Hematopoietic multipotent progenitor cell treated with erythropoietin and hydrocortisone succinate and interleukin-3 and kit ligand, for 4 days (in vitro differentiated cells): ENCODE measurements around the gene SSNA1.
A peak's percentile ranks its signal among the peaks of the same experiment; 100 is the strongest.

Experiments used
- DNase-seq: peaks from one replicate; pipeline ENCODE4 v3.0.0-alpha.2; 2015

The SSNA1 gene

DNA sequence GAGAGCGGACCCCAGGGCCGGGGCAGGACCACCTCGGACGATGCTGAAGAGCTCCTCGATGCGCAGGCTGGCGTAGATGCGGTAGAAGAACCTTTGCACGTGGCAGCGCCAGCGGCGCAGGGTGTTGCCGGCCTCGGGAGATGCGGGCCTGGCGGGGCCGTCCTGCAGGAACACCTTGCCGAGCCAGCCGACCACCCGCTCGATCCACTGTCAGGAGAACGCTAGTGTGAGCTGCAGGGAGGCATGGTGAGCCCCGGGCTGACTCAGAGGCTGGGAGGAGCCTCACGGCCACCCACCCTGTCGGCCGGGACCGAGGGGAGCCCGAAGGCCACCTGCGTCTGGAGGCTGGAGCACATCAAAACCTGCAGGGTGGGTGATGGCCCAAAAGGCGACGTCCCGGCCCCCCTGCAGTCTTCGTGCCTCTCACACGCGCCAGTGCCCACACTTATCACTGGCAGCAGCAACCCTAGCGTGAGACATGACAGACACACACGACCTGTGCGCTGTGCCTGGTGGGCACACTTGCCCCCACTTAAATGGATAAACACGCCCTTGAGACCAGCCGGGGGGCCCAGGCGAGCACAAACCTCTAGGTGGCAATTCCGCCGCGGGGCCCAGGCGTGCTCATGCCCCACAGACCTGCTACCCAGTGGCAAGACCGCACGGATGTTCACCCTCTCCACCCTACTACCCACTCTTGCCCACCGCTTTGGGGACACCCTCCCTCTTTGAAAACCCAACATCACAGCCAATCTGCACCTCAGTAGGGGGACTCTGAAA is 3.4 kb upstream of the SSNA1 start:
- no peak for DNase-seq

GRCh38 chr9:137185921-137186320 is 2.6 kb upstream of the SSNA1 start:
- DNase-seq = no peak

- DNase-seq = no peak
These were observed 2.1 kb upstream of the SSNA1 start for GRCh38 chr9:137186385-137186784.

DNA sequence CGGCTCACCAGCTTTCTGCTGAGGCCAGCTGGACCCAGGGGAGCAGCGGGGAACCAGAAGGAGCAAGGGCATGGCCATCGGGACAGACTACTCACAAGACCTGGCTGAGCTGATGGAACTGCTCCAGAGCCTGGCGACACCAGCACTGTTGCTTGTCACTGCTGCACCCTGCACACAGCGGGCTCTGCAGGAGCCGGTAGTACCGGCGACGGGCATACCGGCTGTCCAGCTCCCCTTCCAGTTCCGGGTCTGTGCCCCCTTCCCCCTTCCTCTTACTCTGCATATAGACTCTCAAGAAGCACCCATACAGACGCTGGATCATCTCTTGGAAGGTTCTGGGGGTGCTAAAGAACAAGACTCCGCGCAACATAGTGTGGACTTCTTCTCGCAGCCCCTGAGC is 1.1 kb upstream of the SSNA1 start:
- no peak for DNase-seq

DNA sequence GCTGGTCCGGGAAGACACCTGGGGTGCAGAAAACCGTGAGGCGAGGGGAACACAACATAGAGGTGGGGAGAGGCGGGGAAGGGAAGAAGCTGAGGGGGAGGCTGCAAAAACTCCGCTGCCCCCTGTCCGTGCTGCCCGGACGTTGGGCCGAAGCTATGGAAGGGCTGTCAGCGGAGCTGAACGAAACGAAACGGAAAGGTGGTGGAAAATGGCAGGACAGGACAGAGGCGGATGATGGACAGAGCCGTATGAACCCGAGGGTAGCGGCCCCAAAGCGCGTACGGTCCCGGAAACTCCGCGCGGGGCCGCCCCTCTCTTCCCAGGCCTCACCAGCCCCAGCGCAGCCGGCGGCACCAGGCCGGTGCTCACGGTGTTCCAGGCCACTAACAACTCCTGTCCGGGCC is 388 bp upstream of the SSNA1 start:
- DNase-seq = no peak

DNA sequence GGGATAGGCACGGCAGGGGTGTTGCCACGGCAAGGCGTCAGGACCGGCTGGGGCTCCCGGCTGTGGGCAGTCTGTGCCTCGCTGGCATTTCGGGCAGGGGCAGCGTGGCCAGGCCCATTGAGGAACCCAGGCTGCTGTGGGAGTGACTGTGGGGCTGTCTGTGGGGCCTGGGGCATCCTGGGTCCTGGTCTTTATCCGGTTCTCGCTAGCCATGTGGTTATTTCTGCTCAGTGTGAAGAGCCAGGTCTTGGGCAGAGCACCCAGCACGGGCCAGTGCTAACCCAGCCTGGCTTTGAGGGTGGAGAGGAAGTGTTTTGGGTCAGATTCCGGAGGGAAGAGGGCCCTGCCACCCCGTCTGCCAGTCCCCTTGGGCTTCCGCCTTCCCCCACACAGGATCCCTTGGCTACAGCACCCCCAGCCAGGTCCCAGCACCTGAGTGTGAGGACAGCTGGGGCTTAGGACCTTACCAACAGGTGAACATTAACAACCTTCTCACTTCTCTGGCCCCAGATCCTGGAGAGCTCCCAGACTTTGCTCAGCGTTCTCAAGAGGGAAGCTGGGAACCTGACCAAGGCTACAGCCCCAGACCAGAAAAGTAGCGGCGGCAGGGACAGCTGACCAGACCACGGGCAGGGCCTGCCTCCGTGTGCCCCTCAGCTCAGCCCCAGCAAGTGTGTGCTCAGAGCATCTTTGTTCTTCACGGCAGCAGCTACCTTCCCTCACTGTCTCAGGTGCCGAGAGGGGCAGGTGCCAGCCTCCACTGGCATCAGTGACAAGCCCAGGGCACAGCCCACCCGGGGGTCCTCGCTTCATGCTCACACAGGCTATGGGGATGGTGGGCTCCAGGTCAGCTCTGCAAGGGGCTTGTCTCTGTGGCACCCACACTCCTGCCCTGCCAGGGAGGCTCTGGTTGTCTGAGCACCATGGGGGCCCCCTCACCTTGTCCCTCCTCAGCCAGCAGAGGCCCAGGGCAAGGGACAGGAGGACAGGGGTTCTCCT is 1.1 kb downstream of the SSNA1 start:
- no peak for DNase-seq

DNA sequence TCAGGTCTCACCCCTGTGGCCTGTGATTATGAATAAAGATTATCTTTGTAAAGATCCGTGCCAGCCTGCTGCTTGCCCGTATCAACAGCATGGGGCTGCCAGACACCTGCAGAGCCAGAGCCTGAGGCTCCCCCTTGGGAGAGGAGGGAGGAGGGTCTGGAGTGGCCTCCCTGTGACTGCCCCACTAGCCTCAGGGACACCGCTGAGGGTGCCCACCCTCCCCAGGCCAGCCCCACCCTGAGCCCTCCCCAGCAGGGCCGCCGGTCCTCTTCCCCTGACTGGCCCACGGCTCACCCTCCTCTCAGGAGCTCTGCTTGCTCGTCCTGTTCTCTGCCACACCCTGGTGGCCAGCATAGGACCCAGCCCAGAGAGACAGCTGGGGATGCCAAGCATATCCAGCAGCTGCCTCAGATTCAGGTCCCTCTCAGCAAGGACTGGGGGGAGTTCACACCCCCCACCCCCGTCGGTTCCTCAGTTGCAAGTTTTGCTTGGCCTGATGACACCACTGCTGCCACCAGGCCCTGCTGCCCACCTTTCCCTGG is 1.9 kb downstream of the SSNA1 start:
- DNase-seq = peak; percentile 47

DNA sequence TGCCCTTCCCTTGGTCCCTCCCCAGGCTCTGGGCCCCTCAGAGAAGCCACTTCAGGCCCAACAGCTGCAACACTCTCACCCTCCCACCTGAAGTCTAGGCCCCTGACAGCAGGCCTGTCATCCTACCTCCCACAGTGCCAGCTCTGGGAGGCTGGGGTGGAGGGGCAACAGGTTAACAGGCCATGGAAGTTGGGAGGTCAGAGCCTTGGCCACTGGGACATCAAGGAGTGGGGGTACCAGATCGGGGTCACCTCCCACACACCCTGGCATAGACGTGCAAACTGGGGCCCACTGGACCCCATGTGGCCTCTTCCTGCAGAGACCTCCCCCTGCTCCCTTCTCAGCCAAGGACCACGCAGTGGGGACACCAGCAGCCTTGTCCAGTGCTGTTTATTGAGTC is 2.8 kb downstream of the SSNA1 start:
- no peak for DNase-seq

DNA sequence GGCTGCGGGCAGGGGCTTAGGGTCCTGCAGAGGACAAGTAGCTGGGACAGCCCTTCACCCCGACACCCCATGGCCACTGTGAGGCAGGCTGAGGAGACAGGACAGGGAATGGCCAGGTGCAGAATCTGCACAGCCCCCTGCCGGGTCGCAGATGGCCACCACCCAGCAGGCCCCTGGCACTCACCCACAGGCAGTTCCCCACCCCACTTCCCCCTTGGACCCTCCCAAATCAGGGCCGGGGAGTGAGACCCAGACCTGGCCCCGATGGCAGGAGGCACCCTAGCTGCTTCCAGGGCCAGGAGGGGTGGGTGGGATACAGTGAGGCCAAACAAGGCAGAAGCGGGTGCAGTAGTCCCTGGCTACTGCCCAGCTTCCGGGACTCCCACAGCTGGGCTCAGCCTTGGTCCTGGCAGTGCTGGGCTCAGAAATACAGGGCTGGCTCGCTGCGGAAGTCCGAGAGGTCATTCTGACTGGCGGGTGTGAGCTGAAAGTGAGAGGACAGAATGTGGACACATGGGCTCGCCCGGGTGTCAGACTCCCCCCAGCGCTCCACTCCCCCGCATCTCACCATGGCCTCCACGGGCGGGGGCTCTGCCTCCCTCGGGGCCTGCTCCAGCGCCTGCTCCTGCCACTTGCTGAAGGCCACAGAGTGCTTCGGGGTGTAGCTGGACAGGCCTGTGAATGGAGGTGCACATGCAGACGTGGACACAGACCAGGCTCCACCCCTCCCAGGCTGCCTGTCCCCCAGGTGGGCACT is 3.4 kb downstream of the SSNA1 start:
- DNase-seq = no peak

DNA sequence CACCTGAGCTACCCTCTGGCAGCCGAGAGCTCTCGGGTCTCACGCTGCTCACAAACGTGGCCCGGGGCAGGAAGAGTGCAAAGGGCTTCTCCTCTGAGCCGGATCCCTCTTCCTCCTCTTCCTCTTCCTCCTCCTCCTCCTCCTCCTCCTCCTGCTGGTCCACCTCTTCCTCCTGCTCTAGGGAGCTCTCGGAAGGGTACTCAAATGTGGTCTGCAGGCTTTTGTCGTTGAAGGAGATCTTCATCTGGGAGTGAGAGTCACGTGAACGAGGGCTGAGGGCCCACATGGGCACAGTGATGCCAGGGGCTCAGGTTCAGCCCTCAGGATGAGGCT is 3.9 kb downstream of the SSNA1 start:
- DNase-seq = no peak

DNA sequence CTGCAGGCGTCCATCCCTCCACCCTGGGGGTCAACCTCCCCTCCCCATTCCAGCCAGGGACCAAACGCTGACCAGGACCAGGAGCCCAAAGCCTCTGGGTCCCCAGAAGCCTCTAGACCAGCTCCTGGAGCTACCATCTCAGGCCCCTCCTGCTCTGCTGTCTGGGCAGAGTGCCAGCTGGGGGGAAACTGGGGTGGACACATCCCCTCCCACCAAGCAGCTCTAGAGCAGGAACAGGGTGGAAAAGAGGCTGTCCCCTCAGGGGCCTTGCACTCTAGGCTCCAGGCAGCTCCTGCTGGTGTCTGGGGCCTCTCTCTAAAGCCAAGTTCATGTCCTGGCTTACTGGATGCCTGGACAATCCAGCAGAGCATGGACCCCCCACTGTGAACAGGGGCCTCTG is 4.4 kb downstream of the SSNA1 start:
- DNase-seq = no peak

GRCh38 chr9:137193771-137194170 is 5.3 kb downstream of the SSNA1 start:
- DNase-seq = no peak

- DNase-seq = no peak
These were observed 5.9 kb downstream of the SSNA1 start for GRCh38 chr9:137194388-137194787.

- no peak for DNase-seq
These were observed 6.4 kb downstream of the SSNA1 start for GRCh38 chr9:137194909-137195308.

DNA sequence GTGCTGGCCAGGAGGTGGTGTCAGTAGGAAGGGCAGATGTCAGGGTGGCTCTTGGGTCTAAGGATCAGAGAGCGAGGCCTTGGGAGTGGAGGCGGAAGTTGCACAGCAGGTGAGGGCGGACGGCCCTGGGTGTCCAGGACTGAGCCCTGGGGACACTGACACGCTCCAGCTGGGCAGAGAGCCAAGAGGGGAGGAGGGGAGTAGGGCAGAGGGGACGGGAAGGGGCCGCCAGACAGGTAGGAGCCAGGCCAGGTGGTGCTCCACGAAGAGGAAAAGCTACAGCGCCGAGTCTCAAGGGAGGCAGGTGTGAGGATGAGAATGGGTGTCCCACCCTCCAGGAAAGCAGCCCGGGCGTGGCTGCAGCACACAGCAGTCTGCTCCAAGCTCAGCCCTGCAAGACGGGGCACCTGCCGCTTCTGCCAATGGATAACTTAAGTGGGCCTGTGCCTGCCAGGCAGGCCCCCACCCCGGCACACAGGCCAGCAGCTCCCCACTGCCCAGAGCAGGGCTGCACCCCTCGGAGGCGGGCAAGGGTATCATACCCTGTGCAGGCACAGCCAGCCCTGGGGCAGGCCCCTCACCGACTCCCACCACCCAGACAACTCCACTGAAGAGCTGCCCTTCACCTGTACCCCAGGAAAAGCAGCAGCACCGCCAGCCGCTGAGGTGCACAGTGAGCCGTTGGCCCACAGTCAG is 7.2 kb downstream of the SSNA1 start:
- DNase-seq = no peak

DNA sequence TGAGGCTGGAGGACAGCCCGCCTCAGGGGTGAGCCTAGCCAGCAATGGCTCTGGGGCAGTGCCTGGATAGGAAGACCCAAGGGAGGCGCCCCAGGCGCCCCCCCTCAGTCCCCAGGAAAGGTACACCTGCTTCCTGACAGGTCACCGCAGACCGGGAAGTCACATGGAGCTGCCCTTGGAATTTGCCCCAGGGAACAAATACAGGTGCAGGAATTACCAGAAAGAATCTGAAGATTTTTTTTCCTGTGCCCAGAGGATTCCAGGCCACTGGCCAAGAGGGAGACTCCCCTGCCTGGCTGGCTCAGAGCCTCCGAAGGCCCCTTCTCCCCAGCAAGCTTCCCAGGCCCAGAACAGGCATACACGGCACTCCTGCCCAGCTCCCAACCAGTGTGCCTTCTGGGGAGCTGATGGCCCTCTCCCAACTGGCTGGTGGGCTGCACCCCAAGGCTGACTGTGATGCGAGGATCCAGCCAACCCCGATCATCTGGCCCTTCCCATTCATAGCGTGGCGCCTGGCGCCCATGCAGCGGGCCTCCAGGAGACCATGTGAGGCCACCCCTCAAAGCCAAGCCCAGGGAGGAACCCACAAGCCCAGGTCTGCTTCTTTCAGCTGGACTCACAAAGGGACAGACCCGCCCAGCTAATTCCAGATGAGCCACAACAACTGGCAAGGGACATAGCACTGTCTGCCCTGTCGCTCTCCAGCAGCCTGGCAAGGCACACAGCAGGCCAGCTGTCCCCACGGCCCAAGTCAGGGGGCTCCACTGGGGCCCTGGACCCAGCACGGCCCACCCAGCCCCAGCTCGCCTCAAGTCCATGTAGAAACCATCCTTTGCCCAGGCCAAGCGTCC is 9.8 kb downstream of the SSNA1 start:
- no peak for DNase-seq

DNA sequence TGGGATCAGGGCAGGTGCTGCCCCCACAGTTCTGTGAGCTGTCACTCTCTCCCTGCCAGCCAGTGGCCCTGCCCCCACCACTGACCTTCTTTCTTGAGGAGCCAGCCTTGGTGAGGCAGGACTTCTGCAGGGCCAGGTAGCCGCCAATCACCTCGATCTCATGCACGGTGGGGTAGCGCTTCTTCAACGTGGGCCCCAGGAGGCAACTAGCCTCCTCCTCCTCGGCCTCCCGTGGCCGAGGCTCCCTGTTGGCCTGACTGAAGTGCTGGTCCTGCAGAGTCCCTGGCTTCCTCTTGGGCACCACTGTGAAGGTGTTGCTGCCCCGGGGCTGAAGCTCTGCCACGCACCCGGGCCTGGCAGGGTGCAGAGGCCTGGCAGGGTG is 10.4 kb downstream of the SSNA1 start:
- no peak for DNase-seq

GRCh38 chr9:137199411-137200121 is 11.1 kb downstream of the SSNA1 start:
- DNase-seq = no peak

DNA sequence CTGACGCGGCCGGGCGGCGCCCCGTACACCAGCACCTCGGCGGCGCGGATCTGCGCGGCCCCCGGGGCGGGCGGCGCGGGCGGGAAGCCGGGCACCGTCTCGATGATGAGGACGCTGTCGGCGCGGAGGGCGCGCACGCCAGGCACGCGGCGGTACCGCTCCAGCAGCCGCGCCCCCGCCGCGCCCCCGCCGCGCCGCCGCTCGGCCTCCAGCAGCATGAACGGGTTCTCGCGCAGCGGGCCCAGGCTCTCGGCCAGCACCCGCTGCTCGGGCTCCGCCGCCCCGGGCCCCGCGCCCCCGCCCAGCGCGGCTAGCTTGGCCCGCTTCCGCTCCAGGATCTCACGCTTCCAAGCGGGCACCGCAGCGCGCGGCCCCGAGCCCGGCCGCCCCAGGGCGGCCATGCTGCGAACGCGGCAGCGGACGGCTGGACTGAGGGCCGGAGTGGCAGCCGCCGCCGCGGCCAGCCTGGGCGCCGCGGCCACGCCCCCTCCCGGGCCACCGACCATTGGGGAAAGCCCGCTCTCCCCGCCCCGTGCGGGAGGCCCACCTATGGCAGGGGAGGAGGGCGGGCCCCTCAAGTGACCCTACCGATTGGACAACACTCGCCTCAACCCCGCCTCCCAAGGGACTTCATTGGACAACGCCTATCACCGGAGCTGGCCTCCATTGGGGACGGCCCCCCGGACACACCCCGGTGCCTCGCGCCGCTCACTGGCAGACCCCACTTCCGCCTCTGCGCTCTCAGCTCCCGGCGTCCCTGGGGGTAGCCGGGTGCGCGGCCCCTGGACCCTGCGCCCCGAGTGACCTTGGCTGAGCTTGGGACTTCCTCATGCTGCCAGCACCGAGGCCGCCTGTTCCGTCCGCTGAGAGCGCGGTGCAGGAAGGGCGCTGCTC is 12.1 kb downstream of the SSNA1 start, which contains the start of gene TPRN:
TSS of gene TPRN (minus strand) at position 431 of the 894 bp plus-strand sequence. CDS start at position 401, 30 bp downstream.
- DNase-seq = peak; percentile 100
